GM21717 (cell line): Measurements from ENCODE around the gene DCLK2.

ENCODE experiments used
- ATAC-seq: cut with Tn5 transposase; IDR thresholded peaks from one replicate; pipeline ENCODE4 v1.9.1; 2021; ENCODE audit warnings: mild to moderate bottlenecking, moderate library complexity; ENCODE audit not compliant: unreplicated experiment

The DCLK2 gene

GRCh38 chr4:150078041-150078578 lies at the start of gene DCLK2:
Gene DCLK2, plus strand, starts transcription at chr4:150078445. Its CDS starts 583 bp downstream, at chr4:150079028.
- no peak for ATAC-seq

GRCh38 chr4:150032541-150032940 lies 45.7 kb upstream of the DCLK2 start:
- ATAC-seq = no peak

- no peak for ATAC-seq
Observed at GRCh38 chr4:150033081-150033480, 45.2 kb upstream of the DCLK2 start.

- ATAC-seq = no peak
Observed at GRCh38 chr4:150033901-150034300, 44.3 kb upstream of the DCLK2 start.

GRCh38 chr4:150037251-150037856 lies 40.9 kb upstream of the DCLK2 start:
- ATAC-seq = no peak

GRCh38 chr4:150038335-150039076 lies 39.7 kb upstream of the DCLK2 start:
- peak; percentile 94 for ATAC-seq

GRCh38 chr4:150039274-150040127 lies 38.7 kb upstream of the DCLK2 start:
- peak; percentile 40 for ATAC-seq

- ATAC-seq = no peak
Observed at GRCh38 chr4:150044517-150044916, 33.7 kb upstream of the DCLK2 start.

GRCh38 chr4:150045410-150045809 lies 32.8 kb upstream of the DCLK2 start:
- ATAC-seq = no peak

- no peak for ATAC-seq
Observed at GRCh38 chr4:150046728-150047217, 31.5 kb upstream of the DCLK2 start.

GRCh38 chr4:150047546-150047945 lies 30.7 kb upstream of the DCLK2 start:
- no peak for ATAC-seq

GRCh38 chr4:150049682-150050081 lies 28.6 kb upstream of the DCLK2 start:
- no peak for ATAC-seq

GRCh38 chr4:150050566-150050965 lies 27.7 kb upstream of the DCLK2 start:
- ATAC-seq = no peak

- ATAC-seq = no peak
Observed at GRCh38 chr4:150051111-150051510, 27.1 kb upstream of the DCLK2 start.

- no peak for ATAC-seq
Observed at GRCh38 chr4:150055467-150055866, 22.8 kb upstream of the DCLK2 start.

- no peak for ATAC-seq
Observed at GRCh38 chr4:150056569-150056968, 21.7 kb upstream of the DCLK2 start.

GRCh38 chr4:150061086-150061776 lies 17.0 kb upstream of the DCLK2 start:
- ATAC-seq = no peak

- no peak for ATAC-seq
Observed at GRCh38 chr4:150063128-150063527, 15.1 kb upstream of the DCLK2 start.

GRCh38 chr4:150065740-150066139 lies 12.5 kb upstream of the DCLK2 start:
- no peak for ATAC-seq

GRCh38 chr4:150067859-150068258 lies 10.4 kb upstream of the DCLK2 start:
- ATAC-seq = no peak
